Osteocyte (in vitro differentiated cells): Measurements from ENCODE around the gene KCNK7. TPM values are rescaled to one million over a fixed set of nuclear protein-coding genes. Genes with fewer than 3 reads are reported as not detected.

Experiments used
- DNase-seq: peaks from one replicate; pipeline ENCODE4 v3.0.0; 2021; ENCODE audit warnings: mixed read lengths; ENCODE audit not compliant: unreplicated experiment; ENCODE audit errors: extremely low spot score
- H3K27ac Mint-ChIP-seq: one replicate; pipeline ENCODE4 v1.8.0; 2021; ENCODE audit warnings: mild to moderate bottlenecking, mixed read lengths; ENCODE audit not compliant: unreplicated experiment
- H3K27me3 Mint-ChIP-seq: one replicate; pipeline ENCODE4 v1.8.0; 2021; ENCODE audit warnings: mixed read lengths; ENCODE audit not compliant: unreplicated experiment
- H3K36me3 Mint-ChIP-seq: one replicate; pipeline ENCODE4 v1.8.0; 2021; ENCODE audit warnings: mixed read lengths; ENCODE audit not compliant: unreplicated experiment
- H3K4me1 Mint-ChIP-seq: one replicate; pipeline ENCODE4 v1.8.0; 2021; ENCODE audit warnings: mixed read lengths; ENCODE audit not compliant: unreplicated experiment
- H3K4me3 Mint-ChIP-seq: one replicate; pipeline ENCODE4 v1.8.0; 2021; ENCODE audit warnings: mild to moderate bottlenecking, moderate library complexity, mixed read lengths; ENCODE audit not compliant: unreplicated experiment
- H3K9me3 Mint-ChIP-seq: one replicate; pipeline ENCODE4 v1.8.0; 2021; ENCODE audit warnings: mixed read lengths; ENCODE audit not compliant: unreplicated experiment
- CTCF ChIP-seq: fragments of 200-600 bp; sonication (generic); IDR thresholded peaks from 2 replicates; pipeline ENCODE4 v1.5.0; 2021; ENCODE audit warnings: antibody characterized with exemption, mild to moderate bottlenecking, moderate library complexity
- total RNA-seq: library from RNA; stranded (reverse); gene quantifications from 2 replicates; pipeline ENCODE4 v1.2.1, GENCODE V29; 2021

Gene KCNK7
- total RNA-seq, 1 donor from 2014 or later, result not detected

- H3K4me3 Mint-ChIP-seq, result no peak overlapping the region
- no peak for DNase-seq
- H3K27ac Mint-ChIP-seq, result peak overlapping the region; percentile 73
- no peak for TF ChIP-seq CTCF
- no peaks in the 10 kb centered on the region for H3K9me3 Mint-ChIP-seq
- peaks cover 12% of the 10 kb centered on the region for H3K36me3 Mint-ChIP-seq
- no peaks in the 10 kb centered on the region for H3K27me3 Mint-ChIP-seq
- peaks cover 20% of the 10 kb centered on the region for H3K4me1 Mint-ChIP-seq
These were observed 40.8 kb upstream of the KCNK7 start for GRCh38 chr11:65636108-65637031.

GRCh38 chr11:65634905-65635731 is 39.5 kb upstream of the KCNK7 start:
- TF ChIP-seq CTCF, result no peak
- H3K4me1 Mint-ChIP-seq, result peaks cover 17% of the 10 kb centered on the region
- DNase-seq, result no peak
- no peak overlapping the region for H3K27ac Mint-ChIP-seq
- no peaks in the 10 kb centered on the region for H3K27me3 Mint-ChIP-seq
- H3K4me3 Mint-ChIP-seq, result no peak overlapping the region
- peaks cover 16% of the 10 kb centered on the region for H3K36me3 Mint-ChIP-seq
- H3K9me3 Mint-ChIP-seq, result no peaks in the 10 kb centered on the region

- Mint-ChIP-seq H3K27ac (no peak overlapping the region), H3K36me3 (peaks cover 17% of the 10 kb centered on the region), H3K4me3 (no peak overlapping the region), H3K9me3 (no peaks in the 10 kb centered on the region), H3K27me3 (no peaks in the 10 kb centered on the region), H3K4me1 (peaks cover 17% of the 10 kb centered on the region)
- TF ChIP-seq CTCF, result no peak
- DNase-seq, result no peak
These were observed 38.8 kb upstream of the KCNK7 start for GRCh38 chr11:65634440-65634839.

GRCh38 chr11:65634109-65634436 is 38.5 kb upstream of the KCNK7 start:
- Mint-ChIP-seq H3K27ac (no peak overlapping the region), H3K27me3 (no peaks in the 10 kb centered on the region), H3K4me1 (peaks cover 17% of the 10 kb centered on the region), H3K4me3 (no peak overlapping the region), H3K36me3 (peaks cover 20% of the 10 kb centered on the region), H3K9me3 (no peaks in the 10 kb centered on the region)
- TF ChIP-seq CTCF, result no peak
- no peak for DNase-seq
